HPDE6-E6E7 (cell line): ENCODE measurements around the gene TNFRSF1B.

Experiments
- DNase-seq: peaks from one replicate; pipeline ENCODE4 v3.0.0; 2011; ENCODE audit warnings: missing footprints; ENCODE audit errors: extremely low spot score

The TNFRSF1B gene

DNA sequence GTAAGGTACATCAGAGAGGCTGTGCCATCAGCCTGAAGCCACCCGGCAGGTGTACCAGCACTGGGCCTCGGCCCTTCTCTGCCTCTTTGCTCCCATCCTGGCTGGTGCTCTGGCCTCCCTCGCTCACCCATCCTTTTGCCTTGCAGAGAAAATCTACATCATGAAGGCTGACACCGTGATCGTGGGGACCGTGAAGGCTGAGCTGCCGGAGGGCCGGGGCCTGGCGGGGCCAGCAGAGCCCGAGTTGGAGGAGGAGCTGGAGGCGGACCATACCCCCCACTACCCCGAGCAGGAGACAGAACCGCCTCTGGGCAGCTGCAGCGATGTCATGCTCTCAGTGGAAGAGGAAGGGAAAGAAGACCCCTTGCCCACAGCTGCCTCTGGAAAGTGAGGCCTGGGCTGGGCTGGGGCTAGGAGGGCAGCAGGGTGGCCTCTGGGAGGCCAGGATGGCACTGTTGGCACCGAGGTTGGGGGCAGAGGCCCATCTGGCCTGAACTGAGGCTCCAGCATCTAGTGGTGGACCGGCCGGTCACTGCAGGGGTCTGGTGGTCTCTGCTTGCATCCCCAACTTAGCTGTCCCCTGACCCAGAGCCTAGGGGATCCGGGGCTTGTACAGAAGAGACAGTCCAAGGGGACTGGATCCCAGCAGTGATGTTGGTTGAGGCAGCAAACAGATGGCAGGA is 24.5 kb upstream of the TNFRSF1B start:
- DNase-seq = no peak

DNA sequence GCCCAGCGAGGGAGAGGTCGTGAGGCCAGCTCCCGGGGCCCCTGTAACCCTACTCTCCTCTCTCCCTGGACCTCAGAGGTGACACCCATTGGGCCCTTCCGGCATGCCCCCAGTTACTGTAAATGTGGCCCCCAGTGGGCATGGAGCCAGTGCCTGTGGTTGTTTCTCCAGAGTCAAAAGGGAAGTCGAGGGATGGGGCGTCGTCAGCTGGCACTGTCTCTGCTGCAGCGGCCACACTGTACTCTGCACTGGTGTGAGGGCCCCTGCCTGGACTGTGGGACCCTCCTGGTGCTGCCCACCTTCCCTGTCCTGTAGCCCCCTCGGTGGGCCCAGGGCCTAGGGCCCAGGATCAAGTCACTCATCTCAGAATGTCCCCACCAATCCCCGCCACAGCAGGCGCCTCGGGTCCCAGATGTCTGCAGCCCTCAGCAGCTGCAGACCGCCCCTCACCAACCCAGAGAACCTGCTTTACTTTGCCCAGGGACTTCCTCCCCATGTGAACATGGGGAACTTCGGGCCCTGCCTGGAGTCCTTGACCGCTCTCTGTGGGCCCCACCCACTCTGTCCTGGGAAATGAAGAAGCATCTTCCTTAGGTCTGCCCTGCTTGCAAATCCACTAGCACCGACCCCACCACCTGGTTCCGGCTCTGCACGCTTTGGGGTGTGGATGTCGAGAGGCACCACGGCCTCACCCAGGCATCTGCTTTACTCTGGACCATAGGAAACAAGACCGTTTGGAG is 23.7 kb upstream of the TNFRSF1B start:
- no peak for DNase-seq

DNA sequence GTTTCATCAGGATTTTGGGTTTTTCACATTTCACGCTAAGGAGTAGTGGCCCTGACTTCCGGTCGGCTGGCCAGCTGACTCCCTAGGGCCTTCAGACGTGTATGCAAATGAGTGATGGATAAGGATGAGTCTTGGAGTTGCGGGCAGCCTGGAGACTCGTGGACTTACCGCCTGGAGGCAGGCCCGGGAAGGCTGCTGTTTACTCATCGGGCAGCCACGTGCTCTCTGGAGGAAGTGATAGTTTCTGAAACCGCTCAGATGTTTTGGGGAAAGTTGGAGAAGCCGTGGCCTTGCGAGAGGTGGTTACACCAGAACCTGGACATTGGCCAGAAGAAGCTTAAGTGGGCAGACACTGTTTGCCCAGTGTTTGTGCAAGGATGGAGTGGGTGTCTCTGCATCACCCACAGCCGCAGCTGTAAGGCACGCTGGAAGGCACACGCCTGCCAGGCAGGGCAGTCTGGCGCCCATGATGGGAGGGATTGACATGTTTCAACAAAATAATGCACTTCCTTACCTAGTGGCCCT is 23.1 kb upstream of the TNFRSF1B start:
- peak; percentile 97 for DNase-seq

DNA sequence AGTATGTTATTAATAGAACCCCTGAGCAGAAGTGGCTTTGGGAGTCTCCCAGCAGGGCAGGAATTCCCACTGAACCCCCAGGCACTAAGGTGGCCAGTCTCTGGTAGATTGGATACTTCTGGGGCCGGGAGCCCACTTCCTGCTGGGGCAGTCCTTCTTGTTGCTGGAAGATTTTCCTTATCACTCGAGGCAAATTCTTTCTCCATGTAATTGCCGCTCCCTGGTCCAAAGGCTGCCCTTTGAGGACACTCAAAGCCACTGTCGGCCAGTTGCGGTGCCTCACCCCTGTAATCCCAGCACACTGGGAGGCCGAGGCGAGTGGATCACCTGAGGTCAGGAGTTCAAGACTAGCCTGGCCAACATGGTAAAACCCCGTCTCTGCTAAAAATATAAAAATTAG is 22.6 kb upstream of the TNFRSF1B start:
- no peak for DNase-seq

DNA sequence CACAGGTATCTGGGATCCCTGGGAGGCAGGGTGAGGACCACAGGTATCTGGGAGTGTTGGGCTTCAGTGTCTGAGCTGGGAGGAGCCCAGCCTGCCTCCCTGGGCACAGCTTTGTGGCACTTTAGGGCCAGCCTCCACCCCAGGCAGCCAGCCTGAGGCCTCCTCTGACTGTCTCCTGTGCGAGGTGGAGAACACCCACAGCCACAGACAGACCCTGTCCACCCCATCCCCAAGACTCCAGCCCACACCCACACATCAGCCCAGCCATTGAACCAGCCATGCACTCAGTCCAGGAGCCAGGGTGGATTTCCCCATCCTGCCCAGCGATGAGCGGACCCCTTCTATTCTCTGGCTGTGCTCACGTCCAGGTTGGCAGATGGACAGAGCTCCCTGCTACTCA is 21.8 kb upstream of the TNFRSF1B start:
- DNase-seq = no peak

DNA sequence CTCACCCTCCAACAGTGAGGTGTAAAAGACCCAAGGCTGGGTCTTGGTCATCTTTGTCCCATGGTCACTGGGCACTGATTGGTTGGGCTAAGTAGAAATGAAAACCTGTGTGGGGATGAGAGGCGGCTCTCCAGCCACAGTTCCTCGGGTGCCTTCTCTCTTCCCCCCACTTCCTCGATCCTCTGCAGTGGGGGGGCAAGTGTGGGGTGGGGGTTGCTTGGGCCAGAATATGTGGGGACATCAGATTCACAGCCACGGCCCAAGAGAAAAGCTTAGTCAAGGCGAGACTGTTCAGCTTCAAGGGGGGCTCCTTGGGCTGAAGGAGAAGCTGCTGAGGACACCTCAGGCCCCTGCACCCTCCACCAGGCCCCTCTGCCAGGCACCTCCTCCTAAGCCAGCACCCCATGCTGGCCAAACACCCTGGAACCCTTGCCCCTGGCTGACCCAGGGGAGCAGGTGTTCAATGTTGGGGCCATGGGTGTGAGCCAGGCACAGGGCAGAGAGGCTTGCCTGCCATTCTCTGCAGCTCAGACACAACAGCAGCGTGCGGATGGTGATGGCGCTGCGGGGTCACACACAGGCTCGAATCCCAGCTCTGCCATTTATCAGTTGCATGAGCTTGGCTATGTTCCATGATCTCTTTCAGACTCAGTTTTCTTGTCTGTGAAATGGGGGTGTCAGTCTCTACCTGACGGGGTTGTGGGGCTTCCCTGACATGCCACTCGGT is 21.0 kb upstream of the TNFRSF1B start:
- DNase-seq = no peak

DNA sequence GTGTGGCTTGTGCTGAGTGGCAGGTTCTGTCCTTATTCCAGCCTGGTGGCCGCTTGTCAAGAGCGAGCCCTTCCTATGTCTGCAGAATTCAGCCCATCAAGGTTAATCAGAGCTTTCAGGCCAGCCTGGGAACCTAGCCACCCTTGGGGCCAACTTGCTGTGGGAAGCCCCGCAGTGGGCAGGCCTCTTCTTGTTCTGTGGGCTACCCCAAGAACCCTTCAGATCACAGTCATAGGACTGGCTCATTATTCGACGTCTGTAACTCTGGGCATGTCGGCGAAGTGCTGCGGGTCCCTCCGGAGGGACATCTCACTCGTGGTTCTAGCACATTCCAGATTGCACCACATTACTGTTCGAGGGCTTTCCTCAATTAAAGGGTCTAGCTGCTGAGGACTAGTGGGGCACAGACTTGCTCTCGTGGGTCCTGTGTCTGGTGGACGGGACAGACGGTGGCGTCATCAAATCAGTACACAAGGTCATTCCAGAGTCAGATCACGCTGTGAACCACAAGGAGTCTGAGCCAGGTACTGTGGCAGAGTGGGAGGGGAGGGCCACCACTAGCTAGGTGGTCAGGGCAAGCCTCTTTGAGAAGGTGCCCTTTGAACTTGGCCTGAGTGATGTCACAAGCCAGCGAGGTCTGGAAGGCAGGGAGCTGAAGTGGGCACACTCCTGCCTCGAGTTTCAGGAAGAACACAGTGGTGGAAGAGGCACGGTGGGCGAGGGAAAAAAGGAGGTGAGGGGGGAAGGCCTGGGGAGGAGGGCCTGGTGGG is 20.3 kb upstream of the TNFRSF1B start:
- no peak for DNase-seq

DNA sequence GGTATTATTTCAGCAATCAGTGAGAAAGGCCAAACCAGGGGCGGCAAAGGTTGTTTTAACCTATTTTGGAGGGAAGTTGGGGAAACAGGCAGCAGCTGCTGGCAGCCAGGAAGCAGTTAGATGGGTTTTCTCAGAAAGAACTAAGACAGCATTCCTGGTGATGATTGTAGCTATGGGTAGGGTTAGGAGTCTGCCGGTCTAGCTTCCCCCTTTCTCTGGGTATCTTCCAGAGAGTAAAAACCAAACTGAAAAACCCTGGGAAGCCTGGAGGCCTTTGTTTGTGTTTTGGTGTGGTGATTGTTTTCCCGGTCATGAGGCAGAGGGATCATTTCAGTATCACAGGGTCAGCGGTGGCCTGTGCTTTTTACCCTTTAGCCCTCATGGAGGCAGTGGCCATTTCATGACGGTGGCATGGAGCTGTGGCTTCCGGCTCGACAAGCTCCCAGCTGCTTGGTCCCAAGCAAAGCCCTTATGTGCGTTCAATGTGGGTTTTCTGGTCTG is 19.5 kb upstream of the TNFRSF1B start:
- no peak for DNase-seq

DNA sequence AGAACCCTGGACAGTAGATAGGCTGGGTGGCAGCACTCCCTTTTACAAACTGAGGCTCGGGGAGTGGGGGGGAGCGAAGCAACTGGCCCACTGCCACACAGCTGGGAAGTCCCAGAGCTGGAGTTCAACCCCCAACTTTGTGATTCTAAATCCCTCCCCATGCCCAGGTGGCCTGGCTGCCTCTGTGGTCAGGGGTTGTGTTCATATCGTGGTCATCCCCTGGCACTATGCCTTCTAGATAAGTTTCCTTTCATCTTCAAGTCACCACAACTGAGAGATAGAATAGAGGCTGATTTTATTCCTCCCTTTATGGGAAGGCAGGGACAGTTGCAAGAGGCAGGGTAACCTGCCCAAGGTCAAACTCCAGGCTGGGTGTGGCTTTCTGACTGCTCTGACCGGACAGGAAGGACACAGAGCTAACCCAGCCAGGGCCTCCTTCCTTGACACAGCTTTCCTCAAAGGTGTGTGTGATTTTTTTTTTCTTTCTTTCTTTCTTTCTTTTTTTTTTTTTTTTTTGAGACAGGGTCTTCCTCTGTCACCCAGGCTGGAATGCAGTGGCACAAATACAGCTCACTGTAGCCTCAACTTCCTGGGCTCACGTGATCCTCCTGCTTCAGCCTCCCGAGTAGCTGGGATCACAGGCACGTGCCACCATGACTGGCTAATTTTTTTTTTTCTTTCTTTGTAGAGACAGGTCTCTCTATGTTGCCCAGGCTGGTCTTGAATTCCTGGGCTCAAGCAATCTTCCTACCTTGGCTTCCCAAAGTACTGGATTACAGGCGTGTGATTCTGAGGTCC is 18.4 kb upstream of the TNFRSF1B start:
- no peak for DNase-seq

DNA sequence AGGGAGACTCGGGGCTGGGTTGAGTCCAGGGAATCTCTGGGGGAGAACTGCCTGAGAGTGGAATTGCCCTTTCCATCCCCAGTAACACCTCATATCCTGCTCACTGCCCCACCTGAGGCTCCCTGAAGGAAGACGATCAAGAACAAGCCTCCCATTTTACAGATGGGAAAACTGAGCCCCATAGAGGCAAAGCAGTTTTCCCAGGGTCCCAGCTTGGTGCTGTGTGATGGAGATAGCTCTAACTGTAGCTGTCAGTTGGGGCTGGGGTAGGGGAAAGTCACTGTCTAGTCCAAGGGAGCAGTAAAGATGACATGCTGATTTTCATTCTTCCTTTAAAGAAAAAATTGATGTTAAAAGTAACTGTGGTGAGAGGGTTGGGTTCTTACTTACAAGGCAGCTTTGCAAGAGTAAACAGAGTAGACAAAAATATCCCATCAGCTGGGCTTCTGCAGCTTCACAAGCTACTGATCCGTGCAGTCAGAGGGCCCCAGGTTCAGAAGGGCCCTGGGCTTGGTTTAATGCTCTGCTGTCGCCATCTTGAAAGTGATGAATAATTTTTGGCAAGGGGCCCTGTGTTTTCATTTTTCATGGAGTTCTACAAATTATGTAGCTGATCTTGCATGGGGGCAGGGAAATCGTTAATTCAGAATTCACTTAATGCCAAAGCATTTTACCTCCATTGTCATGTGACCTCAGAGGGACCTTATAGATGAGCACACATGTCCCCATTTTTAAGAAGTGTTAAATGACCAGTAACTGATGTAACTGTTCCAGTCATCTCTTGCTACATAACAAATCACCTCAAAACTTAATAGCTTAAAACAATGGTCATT is 17.6 kb upstream of the TNFRSF1B start:
- DNase-seq = no peak

DNA sequence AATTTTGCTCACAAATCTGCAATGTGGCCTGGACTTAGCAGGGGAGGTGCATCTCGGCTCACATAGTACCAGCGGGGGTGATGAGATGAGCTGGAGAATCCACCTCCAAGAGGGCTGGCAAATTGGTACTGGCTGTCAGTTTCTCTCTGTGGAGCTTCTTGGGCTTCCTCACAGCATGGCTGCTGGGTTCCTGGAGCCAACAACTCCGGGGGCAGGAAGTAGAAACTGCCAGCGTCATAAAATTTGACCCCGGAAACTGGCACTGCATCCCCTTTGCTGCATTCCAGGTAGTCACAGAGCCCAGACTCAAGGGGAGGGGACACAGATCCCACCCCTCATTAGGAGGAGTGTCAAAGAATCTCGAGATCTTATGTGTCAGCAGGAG is 17.0 kb upstream of the TNFRSF1B start:
- DNase-seq = no peak

DNA sequence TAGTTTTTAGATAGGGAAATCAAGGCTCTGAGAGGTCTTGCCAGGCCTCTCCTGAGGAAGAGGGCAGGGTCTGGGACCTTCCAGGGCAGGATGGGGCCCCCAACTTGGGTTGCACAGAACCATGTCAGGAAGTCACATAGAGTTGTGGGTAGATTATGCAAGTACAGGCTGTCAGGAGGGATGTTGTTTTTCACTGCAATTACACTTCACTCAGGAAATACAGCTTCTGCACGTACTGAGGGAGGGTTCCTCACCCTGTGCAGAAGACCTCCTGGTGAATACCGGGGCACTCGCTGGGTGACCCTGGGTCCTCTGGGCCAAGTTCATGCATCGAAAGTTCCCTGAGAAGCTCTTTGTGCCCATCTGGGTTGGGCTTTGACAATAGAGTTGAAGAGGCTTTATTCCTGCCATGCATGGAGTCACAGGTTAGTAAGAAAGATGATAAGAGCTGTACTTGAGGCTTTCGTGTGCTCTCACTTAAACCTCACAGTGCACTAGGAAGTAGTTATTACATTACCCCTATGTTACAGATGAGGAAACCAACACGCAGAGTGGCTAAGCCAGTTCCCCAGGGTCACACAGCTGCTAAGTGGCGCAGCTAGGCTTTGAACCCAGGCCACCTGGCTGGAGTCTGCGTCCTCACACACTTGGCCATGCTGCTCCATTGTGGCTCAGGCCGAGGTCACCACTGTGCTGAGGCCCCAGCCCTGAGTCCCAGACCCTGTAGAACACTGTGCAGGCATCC is 16.2 kb upstream of the TNFRSF1B start:
- DNase-seq = no peak

DNA sequence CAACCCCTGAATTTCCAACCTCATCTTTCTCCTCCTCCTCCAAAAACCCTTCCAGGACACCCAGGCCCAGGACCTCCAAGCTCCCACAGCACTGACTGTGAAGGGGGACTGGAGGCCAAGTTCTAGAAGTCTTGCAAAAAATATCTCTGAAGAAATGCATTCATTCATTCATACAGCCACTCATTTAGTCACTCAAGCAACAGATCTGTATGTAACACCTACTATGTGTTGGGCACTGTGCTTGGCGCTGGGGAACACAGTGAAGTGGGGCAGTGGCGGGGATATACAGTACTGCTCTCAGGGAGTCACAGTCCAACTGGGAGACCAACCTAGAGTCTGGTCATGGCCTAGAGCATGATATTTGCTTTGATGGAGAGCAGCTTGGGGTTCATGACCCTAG is 15.3 kb upstream of the TNFRSF1B start:
- no peak for DNase-seq

DNA sequence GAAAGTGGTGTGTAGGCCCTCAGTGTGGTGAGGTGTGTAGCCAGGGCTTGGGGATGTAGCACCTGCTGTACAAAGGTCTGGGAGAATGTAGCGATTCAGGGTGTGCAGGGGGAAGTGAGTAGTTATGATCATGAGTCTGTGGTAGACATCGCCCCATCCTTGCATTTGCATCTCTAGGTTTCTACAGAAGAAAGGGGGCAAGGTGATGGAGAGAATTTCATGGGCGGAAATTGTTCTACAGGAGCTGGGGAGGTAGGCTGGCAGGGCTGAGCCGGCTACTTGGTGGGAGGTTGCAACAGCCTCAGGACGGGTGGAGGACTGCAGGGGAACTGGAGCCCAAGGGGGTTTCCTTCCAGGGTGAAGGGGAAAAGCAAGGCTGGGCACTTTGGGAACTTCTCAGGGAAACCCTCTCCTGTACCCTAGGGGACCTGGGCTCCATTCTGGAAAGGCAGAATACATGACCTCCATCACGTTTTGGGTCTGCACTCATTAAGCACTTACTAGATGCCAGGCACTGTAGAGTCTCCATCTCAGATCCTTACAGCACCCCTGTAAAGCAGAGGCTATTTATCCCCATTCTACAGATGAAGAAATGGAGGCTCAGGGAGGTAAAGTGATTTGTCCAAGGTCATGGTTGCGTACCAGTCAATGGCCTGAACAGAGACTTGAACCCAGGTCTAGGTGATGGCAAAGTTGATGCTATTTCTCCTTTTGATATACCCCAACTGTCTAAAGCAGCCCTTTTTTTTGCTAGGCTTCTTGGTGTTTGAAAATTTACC is 14.5 kb upstream of the TNFRSF1B start:
- DNase-seq = no peak

DNA sequence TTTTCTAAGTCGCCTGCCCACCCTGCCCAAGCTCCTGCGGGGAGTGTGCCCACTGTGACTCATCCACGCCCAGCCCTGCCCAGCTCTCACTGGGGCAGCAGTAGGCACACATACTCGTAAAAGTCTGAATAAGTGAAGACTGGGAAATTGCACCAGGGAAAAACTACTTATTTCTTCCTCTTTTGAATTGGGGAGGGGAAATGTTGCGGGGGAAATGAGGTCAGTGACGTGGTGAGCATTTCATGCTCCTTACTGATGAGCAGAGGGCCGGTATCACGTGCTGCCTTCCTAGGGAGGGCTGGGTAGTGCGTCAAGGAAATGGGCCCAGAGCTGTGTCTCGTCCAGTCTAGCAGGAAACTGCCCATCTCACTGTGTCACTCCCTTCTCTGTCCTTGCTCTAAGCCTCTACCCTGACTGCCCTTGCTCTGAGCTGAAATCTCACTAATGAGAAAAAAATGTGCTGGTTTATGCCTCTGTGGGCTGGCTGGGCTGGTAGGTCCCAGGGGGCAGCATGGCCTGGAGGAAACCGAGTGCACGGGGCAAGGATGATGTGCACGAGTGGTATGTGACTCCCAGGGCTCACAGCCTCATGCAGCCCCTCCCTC is 13.5 kb upstream of the TNFRSF1B start:
- no peak for DNase-seq

DNA sequence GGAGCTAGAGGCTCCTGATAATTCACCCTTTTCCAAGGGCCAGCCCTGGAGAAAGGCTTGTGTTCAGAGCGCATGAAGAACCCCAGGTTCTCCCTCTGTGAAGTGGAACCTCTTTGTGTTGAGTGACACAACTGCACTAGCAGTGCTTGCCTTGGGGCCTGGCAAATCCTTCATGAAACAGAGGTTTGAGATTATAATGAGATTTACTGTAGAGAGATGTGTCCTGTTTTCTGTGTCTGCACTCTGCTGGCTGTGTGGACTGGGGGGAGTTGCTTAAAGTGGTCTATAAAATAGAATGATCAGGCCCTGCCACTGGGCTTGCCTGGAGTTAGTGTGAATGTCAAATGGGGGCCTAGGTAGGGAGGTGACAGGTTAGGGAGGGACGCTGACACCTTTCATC is 11.5 kb upstream of the TNFRSF1B start:
- no peak for DNase-seq

DNA sequence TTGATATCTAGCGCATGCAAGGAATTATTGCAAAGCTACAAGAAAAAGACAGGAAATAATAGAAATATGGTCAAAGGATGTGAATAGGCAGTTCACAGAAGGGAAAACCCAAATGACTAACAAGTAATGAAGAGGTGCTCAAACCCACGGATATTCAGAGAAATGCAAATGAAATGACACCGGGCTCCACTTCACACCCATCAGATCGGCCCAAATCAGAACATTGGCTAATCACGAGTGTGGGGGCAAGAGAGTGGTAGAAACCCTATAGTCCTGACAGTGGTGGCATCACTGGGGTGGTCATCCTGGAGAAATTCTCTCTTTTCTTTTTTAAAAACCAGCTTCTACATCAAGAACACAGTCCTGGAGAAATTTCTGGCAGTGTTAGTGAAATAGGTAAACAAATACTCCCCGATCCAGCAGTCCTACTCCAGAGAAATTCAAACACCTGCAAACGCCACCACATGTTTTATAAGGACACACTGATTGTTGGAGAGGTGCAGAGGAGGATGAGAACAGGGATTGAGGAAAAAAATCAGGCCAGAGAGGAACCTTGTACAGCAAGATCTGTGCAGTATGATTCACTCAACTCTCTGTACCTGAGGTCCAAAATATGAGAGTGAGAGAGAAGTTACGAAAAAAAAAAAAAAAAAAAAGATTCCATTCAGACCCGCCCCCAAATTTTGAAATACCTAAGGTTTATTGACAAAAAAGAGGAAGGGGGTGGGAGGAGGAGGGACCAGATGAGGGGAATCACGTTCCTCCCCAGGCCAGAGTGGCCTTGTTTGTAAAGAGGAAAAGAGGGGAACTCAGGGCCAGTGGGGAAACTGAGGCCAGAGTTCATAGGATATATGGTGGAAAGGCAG is 9.2 kb upstream of the TNFRSF1B start:
- DNase-seq = no peak
